Brain microvascular endothelial cell (primary cell): ENCODE measurements around the gene PLPP2.

Source experiments
- DNase-seq: peaks from one replicate; pipeline ENCODE4 v3.0.0-alpha.2; 2020
- H3K27ac ChIP-seq: fragments of 250-450 bp; sonication (Bioruptor Pico); 2 replicates; pipeline ENCODE4 v1.5.1; 2020; ENCODE audit warnings: mild to moderate bottlenecking, moderate library complexity
- H3K27me3 ChIP-seq: fragments of 250-450 bp; sonication (Bioruptor Pico); replicated peaks from 2 replicates; pipeline ENCODE4 v1.5.1; 2020; ENCODE audit warnings: mild to moderate bottlenecking
- H3K36me3 ChIP-seq: fragments of 250-450 bp; sonication (Bioruptor Pico); replicated peaks from 2 replicates; pipeline ENCODE4 v1.5.1; 2020; ENCODE audit warnings: mild to moderate bottlenecking
- H3K4me3 ChIP-seq: 2 replicates; pipeline ENCODE4 v1.5.1; 2011; ENCODE audit warnings: low read depth, mild to moderate bottlenecking, control low read depth, low read length, moderate library complexity
- in situ Hi-C: cut with HindIII; loops from 2 replicates; pipeline ENCODE4 v1.10.0; 2017; ENCODE audit warnings: low sequenced_read_pairs, low pct_ligation_motif_present
- TF ChIP-seq, protein P1 (sequence below): IDR thresholded peaks from 2 replicates; pipeline ENCODE4 v1.5.1; 2011; ENCODE audit warnings: low read depth, mild to moderate bottlenecking, moderate library complexity, low read length, control low read depth, inconsistent platforms; ENCODE audit errors: missing control alignments

Gene PLPP2

GRCh38 chr19:282501-282900 is 8.7 kb downstream of the PLPP2 start:
- no peaks in the 10 kb centered on the region for H3K27me3 ChIP-seq
- TF ChIP-seq, protein P1, sequence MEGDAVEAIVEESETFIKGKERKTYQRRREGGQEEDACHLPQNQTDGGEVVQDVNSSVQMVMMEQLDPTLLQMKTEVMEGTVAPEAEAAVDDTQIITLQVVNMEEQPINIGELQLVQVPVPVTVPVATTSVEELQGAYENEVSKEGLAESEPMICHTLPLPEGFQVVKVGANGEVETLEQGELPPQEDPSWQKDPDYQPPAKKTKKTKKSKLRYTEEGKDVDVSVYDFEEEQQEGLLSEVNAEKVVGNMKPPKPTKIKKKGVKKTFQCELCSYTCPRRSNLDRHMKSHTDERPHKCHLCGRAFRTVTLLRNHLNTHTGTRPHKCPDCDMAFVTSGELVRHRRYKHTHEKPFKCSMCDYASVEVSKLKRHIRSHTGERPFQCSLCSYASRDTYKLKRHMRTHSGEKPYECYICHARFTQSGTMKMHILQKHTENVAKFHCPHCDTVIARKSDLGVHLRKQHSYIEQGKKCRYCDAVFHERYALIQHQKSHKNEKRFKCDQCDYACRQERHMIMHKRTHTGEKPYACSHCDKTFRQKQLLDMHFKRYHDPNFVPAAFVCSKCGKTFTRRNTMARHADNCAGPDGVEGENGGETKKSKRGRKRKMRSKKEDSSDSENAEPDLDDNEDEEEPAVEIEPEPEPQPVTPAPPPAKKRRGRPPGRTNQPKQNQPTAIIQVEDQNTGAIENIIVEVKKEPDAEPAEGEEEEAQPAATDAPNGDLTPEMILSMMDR, result no peak
- no peak for DNase-seq
- H3K36me3 ChIP-seq, result no peaks in the 10 kb centered on the region
- H3K27ac ChIP-seq, result no peak overlapping the region
- no peak overlapping the region for H3K4me3 ChIP-seq
- in situ Hi-C loops, result no loop called here

- no peak overlapping the region for H3K4me3 ChIP-seq
- no peak overlapping the region for H3K27ac ChIP-seq
- in situ Hi-C loops, result no loop called here
- DNase-seq, result no peak
- H3K27me3 ChIP-seq, result no peaks in the 10 kb centered on the region
- TF ChIP-seq, protein P1, result peak; percentile 26
- no peaks in the 10 kb centered on the region for H3K36me3 ChIP-seq
Observed at GRCh38 chr19:281992-282391, 9.2 kb downstream of the PLPP2 start.

GRCh38 chr19:281156-281853 is 9.9 kb downstream of the PLPP2 start:
- no peaks in the 10 kb centered on the region for H3K36me3 ChIP-seq
- in situ Hi-C loops, result no loop called here
- H3K27ac ChIP-seq, result no peak overlapping the region
- TF ChIP-seq, protein P1, result no peak
- H3K4me3 ChIP-seq, result no peak overlapping the region
- no peak for DNase-seq
- no peaks in the 10 kb centered on the region for H3K27me3 ChIP-seq

- H3K4me3 ChIP-seq, result no peak overlapping the region
- in situ Hi-C loops, result no loop called here
- H3K27ac ChIP-seq, result no peak overlapping the region
- H3K36me3 ChIP-seq, result no peaks in the 10 kb centered on the region
- TF ChIP-seq, protein P1, result no peak
- no peaks in the 10 kb centered on the region for H3K27me3 ChIP-seq
- DNase-seq, result no peak
Observed at GRCh38 chr19:280541-281009, 10.6 kb downstream of the PLPP2 start.

DNA sequence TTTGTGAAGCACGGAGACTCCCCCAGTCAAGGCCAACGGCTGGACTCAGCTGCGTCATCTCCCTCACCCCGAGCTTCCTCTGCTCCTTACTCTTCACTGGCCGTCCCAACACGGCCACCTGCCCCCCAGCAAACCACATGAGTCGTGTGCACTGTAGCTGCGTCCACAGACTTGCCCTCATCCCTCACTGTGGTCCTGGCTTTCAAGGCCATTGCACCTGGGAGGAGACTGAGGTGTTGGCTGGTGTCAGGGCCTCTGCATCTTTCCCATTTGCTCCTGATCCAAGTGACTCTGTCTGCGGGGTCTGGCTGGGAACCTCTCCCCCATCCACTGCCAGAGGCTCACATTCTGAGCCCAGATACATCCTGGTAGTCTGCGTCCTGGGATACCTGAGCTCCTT is 11.5 kb downstream of the PLPP2 start:
- Histone ChIP-seq H3K27me3 (no peaks in the 10 kb centered on the region), H3K27ac (no peak overlapping the region), H3K4me3 (no peak overlapping the region), H3K36me3 (no peaks in the 10 kb centered on the region)
- no peak for DNase-seq
- TF ChIP-seq, protein P1, result no peak
- in situ Hi-C loops, result no loop called here

GRCh38 chr19:279231-279630 is 12.0 kb downstream of the PLPP2 start:
- DNase-seq, result no peak
- H3K36me3 ChIP-seq, result no peaks in the 10 kb centered on the region
- H3K27me3 ChIP-seq, result no peaks in the 10 kb centered on the region
- H3K27ac ChIP-seq, result no peak overlapping the region
- H3K4me3 ChIP-seq, result no peak overlapping the region
- TF ChIP-seq, protein P1, result no peak
- in situ Hi-C loops, result no loop called here
